Muscle layer of colon (tissue), 2 donors: ENCODE measurements around the gene CASP12.
A peak's percentile ranks its signal among the peaks of the same experiment; 100 is the strongest.
"Not testable (repeated sequence)": the region's sequence is repeated elsewhere in the genome, so short reads cannot be mapped to it uniquely, and the experiment has no call there.

ENCODE experiments used
- H3K27ac ChIP-seq: one replicate; pipeline ENCODE4 v1.7.0; 2013; ENCODE audit warnings: low read depth, mild to moderate bottlenecking, low read length, moderate library complexity
- H3K27me3 ChIP-seq, 2 donors: one replicate each; pipeline ENCODE4 v1.7.0; 2013; ENCODE audit warnings: low read length in 2 of 2, mild to moderate bottlenecking in 2 of 2; ENCODE audit not compliant: insufficient read depth in 2 of 2, control insufficient read depth in 1 of 2
- H3K36me3 ChIP-seq: one replicate; pipeline ENCODE4 v1.7.0; 2013; ENCODE audit warnings: mild to moderate bottlenecking, low read length; ENCODE audit not compliant: insufficient read depth
- H3K4me1 ChIP-seq: one replicate; pipeline ENCODE4 v1.7.0; 2013; ENCODE audit warnings: mild to moderate bottlenecking, low read length; ENCODE audit not compliant: insufficient read depth
- H3K4me3 ChIP-seq, 2 donors: one replicate each; pipeline ENCODE4 v1.7.0; 2013; ENCODE audit warnings: low read length in 2 of 2, low read depth in 1 of 2, mild to moderate bottlenecking in 1 of 2, moderate library complexity in 1 of 2
- H3K9ac ChIP-seq: one replicate; pipeline ENCODE4 v1.7.0; 2013; ENCODE audit warnings: low read length
- H3K9me3 ChIP-seq: one replicate; pipeline ENCODE4 v1.7.0; 2013; ENCODE audit warnings: mild to moderate bottlenecking, low read length
- donor health status: abdominal sarcoma.
- donor health status: Adenocarcinoma of cecum.

The CASP12 gene

GRCh38 chr11:104897891-104898684 lies at the start of gene CASP12:
Gene CASP12 (minus strand): TSS chr11:104898460.
- Histone ChIP-seq H3K4me3 (peak within 1 kb of the TSS; percentile 15 to 25), H3K27ac (peak within 1 kb of the TSS; percentile 17), H3K36me3 (no peaks in the 10 kb centered on the region), H3K9me3 (no peaks in the 10 kb centered on the region), H3K9ac (peak within 1 kb of the TSS; percentile 8), H3K27me3 (no peaks in the 10 kb centered on the region), H3K4me1 (peaks cover 12% of the 10 kb centered on the region)

DNA sequence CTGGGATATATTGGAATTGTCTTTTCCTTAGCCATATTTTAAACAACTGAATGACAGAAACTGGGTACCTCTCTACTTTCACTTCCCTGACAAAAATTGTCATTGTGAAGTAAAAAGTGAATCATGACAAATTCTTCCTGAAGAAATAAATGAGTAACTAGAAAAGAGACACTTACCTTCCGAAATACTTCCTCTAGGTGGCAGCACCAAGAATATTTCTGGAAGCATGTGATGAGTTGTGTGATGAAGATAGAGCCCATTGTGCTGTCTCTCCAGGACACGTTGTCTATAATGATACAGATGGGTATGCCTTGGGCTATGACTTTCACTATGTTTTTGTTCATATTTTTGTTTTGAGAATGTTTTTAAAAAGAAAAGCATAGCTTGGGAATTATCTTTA lies 48.6 kb upstream of the CASP12 start:
- peaks cover 7% of the 10 kb centered on the region for H3K36me3 ChIP-seq
- H3K27me3 ChIP-seq: no peaks in the 10 kb centered on the region
- no peak overlapping the region for H3K4me3 ChIP-seq
- H3K9me3 ChIP-seq: no peaks in the 10 kb centered on the region
- H3K27ac ChIP-seq: no peak overlapping the region
- H3K9ac ChIP-seq: no peak overlapping the region
- H3K4me1 ChIP-seq: no peaks in the 10 kb centered on the region

DNA sequence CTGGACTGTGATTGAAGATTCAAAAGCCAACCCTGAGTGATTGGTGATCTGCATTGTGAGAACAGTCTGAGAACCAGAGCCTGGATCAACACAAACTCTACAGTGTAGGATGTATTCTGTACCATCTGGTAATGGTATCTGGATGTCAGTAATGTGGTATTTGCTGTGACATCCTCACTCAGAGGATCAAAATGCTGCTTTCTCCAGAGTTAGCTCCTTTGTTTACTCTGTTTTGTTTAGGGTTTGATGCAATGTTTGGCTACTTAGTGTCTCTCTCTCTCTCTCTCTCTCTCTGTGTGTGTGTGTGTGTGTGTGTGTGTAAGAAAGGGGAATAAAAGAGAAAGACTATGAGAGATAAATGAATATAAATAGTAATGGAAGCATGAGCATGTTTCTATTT lies 45.8 kb upstream of the CASP12 start:
- no peak overlapping the region for H3K4me3 ChIP-seq

GRCh38 chr11:104943561-104943960 lies 45.3 kb upstream of the CASP12 start:
- Histone ChIP-seq H3K36me3 (no peaks in the 10 kb centered on the region), H3K4me3 (no peak overlapping the region), H3K27me3 (no peaks in the 10 kb centered on the region), H3K9me3 (no peaks in the 10 kb centered on the region), H3K27ac (no peak overlapping the region), H3K4me1 (no peaks in the 10 kb centered on the region), H3K9ac (no peak overlapping the region)

More for the DNA sequence above, 45.8 kb upstream of the CASP12 start:
- H3K9me3 ChIP-seq: no peaks in the 10 kb centered on the region
- H3K36me3 ChIP-seq: no peaks in the 10 kb centered on the region
- no peaks in the 10 kb centered on the region for H3K27me3 ChIP-seq
- no peak overlapping the region for H3K9ac ChIP-seq
- no peaks in the 10 kb centered on the region for H3K4me1 ChIP-seq
- no peak overlapping the region for H3K27ac ChIP-seq

GRCh38 chr11:104934594-104934993 lies 36.3 kb upstream of the CASP12 start:
- Histone ChIP-seq H3K27me3 (no peaks in the 10 kb centered on the region), H3K4me1 (no peaks in the 10 kb centered on the region), H3K36me3 (no peaks in the 10 kb centered on the region), H3K9me3 (peaks cover 6% of the 10 kb centered on the region), H3K4me3 (no peak overlapping the region), H3K27ac (no peak overlapping the region), H3K9ac (no peak overlapping the region)

DNA sequence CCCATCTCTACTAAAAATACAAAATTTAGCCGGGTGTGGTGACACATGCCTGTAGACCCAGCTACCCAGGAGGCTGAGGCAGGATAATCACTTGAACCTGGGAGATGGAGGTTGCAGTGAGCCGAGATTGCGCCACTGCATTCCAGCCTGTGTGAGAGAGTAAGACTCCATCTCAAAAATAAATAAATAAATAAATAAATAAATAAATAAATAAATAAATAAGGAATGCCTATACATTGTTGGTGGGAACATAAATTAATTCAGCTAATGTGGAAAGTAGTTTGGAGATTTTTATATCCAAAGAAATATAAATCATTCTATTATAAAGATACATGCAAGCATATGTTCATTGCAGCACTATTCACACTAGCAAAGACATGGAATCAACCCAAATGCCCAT lies 35.8 kb upstream of the CASP12 start:
- H3K27ac ChIP-seq, H3K9me3 ChIP-seq, H3K4me3 ChIP-seq, H3K9ac ChIP-seq, H3K27me3 ChIP-seq, H3K36me3 ChIP-seq, H3K4me1 ChIP-seq: not testable (repeated sequence)

DNA sequence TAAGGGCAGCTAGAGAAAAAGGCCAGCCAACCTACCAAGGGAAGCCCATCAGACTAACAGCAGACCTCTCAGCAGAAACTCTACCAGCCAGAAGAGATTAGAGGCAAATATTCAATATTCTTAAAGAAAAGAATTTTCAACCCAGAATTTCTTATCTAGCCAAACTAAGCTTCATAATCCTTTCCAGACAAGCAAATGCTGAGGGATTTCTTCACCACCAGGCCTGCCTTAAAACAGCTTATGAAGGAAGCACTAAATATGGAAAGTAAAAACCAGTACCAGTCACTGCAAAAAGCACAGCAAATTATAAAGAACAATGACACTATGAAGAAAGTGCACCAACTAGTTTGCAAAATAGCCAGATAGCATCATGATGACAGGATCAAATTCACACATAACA lies 30.6 kb upstream of the CASP12 start:
- H3K27me3 ChIP-seq: no peaks in the 10 kb centered on the region
- peaks cover 6% of the 10 kb centered on the region for H3K9me3 ChIP-seq
- H3K9ac ChIP-seq: no peak overlapping the region
- H3K36me3 ChIP-seq: no peaks in the 10 kb centered on the region
- no peak overlapping the region for H3K4me3 ChIP-seq
- no peaks in the 10 kb centered on the region for H3K4me1 ChIP-seq
- no peak overlapping the region for H3K27ac ChIP-seq

DNA sequence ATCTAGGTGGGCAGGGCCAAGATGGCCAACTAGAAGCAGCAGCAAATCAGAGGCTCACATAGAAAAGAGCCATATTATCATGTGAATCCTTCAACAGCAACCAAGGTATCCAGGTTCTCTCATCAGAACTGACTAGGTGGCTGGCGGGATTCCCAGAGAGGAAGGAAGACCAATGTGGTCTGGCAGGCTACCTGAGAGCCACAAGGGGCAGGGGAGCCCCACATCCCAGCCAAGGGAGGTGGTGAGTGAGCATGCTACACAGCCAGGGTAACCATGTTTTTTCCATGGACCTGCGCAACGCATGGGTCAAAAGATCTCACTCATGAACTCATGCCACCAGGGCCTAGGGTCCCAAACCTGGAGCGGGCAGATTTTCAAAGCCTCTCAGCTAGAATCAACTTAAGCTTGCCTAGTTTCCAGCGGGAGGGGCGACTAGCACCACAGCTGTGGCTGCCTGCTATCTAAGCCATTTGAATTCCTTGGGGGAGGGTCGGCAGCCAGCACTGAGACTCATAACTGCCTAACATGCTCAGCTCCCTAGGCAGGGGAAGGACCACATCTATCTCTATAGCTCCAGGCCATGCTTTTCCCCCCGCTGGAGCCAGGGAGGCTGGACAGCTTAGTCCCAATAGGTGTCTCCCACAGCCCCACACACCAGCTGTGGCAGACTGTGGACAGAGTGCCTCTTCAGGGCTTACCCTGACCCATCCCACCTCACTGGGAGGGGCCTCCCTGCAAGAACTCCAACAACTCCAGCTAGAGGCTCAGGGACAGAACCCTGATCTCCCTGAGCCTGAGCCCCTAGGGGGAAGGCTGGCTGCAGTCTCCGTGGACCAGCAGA lies 28.7 kb upstream of the CASP12 start:
- Histone ChIP-seq H3K9ac (no peak overlapping the region), H3K27me3 (no peaks in the 10 kb centered on the region), H3K27ac (no peak overlapping the region), H3K4me3 (no peak overlapping the region), H3K36me3 (no peaks in the 10 kb centered on the region), H3K9me3 (peaks cover 6% of the 10 kb centered on the region), H3K4me1 (no peaks in the 10 kb centered on the region)

GRCh38 chr11:104925850-104926249 lies 27.6 kb upstream of the CASP12 start:
- H3K4me1 ChIP-seq: no peaks in the 10 kb centered on the region
- no peak overlapping the region for H3K9ac ChIP-seq
- peaks cover 6% of the 10 kb centered on the region for H3K9me3 ChIP-seq
- H3K36me3 ChIP-seq: no peaks in the 10 kb centered on the region
- no peak overlapping the region for H3K27ac ChIP-seq
- H3K4me3 ChIP-seq: no peak overlapping the region
- H3K27me3 ChIP-seq: no peaks in the 10 kb centered on the region

DNA sequence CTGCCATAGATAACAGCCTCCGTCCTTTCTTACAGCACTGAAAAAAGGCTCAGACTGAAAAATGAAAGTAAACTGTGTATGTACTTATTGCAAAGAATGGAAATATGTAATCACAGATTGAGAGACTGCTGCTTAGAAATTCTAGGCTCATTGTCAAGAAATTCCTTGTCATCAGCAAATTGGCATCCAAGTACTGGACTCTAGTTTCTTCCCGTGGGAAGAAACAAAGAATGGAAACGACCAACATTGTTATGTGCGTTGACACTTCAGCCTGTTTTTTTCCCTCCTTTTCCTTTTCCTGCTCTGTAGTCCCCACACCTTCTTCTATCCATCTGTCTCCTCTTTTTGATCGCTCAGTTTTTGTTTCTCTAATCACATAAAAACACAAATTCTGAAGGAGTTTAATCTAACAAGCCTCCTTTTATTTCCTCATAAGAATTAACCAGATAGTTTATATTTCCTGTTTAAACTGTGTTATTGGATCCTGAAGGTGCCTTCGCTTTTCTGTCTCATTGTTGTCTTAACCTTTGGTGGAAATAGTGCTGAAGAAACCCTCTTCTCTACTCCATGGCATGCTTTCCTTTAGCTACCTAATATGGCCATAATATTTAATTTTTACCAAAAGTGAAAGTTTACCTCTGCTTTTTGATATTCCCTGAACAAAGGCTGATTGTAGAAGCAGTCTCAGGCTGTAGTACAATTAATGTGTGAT lies 20.0 kb upstream of the CASP12 start:
- Histone ChIP-seq H3K4me1 (peaks cover 4% of the 10 kb centered on the region), H3K27me3 (no peaks in the 10 kb centered on the region), H3K27ac (no peak overlapping the region), H3K9ac (peak overlapping the region; percentile 9), H3K9me3 (no peaks in the 10 kb centered on the region), H3K36me3 (no peaks in the 10 kb centered on the region), H3K4me3 (peak overlapping the region; percentile 10 to 54)
